ENCODE measurements around the gene MASP2. TPM values are rescaled to one million over a fixed set of nuclear protein-coding genes. Genes with fewer than 3 reads are reported as not detected.
A peak's percentile ranks its signal among the peaks of the same experiment; 100 is the strongest.

Gene MASP2
- total and polyA plus RNA-seq, 9 of the 15 experiments (the other 6 are each of a cell fraction or from before 2014, with no cell fraction given), result 0.01 to 0.23 (median 0.06) TPM; not detected in 3

DNA sequence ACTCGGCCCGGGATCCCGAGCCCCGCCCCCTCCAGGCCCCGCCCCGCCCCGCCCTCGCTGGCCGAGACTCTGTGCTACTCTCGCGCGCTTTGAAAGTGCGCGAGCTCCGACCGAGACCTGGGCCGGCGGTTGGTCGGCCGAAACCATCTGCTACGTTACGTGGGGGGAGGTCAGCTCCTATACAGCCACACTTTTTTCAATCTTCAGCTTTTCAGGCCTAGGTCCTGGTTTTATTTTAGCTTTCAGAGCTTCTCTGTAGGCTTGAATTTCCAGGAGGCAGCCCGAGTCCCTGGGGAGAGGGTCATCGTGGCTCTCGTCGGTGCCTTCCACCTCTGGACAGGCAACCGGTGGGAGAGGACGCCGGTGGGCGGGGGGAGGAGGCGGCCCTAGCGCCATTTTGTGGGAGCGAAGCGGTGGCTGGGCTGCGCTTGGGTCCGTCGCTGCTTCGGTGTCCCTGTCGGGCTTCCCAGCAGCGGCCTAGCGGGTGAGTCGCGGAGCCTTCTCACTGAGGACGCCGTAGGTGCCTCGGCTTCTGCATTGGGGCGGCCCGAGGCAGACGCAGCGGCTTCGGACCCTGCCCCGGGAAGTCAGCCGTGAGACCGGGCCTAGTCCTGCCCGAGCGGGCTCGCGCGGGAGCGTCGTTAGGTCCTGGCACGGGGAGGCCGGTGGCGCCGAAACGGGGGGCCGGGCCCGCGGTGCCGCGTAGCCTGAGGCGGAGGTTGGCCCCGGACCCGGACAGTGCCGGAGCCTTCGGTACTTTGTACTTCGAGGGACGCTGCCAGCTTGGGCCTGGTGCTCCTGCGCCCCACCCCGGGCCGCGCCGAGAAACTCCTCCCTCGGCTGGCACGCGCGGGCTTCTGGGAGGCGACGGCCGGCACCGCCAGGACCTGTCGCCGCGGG, 34.5 kb downstream of the MASP2 start, which contains the start of gene TARDBP (continued):
- TF ChIP-seq, protein P1, sequence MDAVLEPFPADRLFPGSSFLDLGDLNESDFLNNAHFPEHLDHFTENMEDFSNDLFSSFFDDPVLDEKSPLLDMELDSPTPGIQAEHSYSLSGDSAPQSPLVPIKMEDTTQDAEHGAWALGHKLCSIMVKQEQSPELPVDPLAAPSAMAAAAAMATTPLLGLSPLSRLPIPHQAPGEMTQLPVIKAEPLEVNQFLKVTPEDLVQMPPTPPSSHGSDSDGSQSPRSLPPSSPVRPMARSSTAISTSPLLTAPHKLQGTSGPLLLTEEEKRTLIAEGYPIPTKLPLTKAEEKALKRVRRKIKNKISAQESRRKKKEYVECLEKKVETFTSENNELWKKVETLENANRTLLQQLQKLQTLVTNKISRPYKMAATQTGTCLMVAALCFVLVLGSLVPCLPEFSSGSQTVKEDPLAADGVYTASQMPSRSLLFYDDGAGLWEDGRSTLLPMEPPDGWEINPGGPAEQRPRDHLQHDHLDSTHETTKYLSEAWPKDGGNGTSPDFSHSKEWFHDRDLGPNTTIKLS (IDR thresholded peaks at IDR 0.05; ENCODE audit: borderline replicate concordance, low read depth), result peak; percentile 80
- peak; percentile 63 to 100; a peak in 3 of 4 replicates for TF ChIP-seq NONO (IDR thresholded peaks at IDR 0.05; ENCODE audit: low read depth in 2 of 2, low read length in 1 of 2)
- TF ChIP-seq ATF7 (IDR thresholded peaks at IDR 0.05), result peak; percentile 100
- peak; percentile 84 for TF ChIP-seq CREM (IDR thresholded peaks at IDR 0.05; ENCODE audit: low read depth)
- no peak for TF ChIP-seq DDX20 (tag; IDR thresholded peaks at IDR 0.05; ENCODE audit: low read depth)
- peak; percentile 84; the same call in 1 of the 2 replicates for TF ChIP-seq RBM14 (IDR thresholded peaks at IDR 0.05; ENCODE audit: borderline replicate concordance, insufficient read depth, low read depth, low read length)
- TF ChIP-seq SMARCA5 (IDR thresholded peaks at IDR 0.05), result no peak
- no peak for TF ChIP-seq FOS (IDR thresholded peaks at IDR 0.05; ENCODE audit: extremely low read depth, insufficient read length)
- TF ChIP-seq, protein P2, sequence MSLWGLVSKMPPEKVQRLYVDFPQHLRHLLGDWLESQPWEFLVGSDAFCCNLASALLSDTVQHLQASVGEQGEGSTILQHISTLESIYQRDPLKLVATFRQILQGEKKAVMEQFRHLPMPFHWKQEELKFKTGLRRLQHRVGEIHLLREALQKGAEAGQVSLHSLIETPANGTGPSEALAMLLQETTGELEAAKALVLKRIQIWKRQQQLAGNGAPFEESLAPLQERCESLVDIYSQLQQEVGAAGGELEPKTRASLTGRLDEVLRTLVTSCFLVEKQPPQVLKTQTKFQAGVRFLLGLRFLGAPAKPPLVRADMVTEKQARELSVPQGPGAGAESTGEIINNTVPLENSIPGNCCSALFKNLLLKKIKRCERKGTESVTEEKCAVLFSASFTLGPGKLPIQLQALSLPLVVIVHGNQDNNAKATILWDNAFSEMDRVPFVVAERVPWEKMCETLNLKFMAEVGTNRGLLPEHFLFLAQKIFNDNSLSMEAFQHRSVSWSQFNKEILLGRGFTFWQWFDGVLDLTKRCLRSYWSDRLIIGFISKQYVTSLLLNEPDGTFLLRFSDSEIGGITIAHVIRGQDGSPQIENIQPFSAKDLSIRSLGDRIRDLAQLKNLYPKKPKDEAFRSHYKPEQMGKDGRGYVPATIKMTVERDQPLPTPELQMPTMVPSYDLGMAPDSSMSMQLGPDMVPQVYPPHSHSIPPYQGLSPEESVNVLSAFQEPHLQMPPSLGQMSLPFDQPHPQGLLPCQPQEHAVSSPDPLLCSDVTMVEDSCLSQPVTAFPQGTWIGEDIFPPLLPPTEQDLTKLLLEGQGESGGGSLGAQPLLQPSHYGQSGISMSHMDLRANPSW (CRISPR knock-in tag; IDR thresholded peaks at IDR 0.05), result 0 out of 2 replicates have a peak, but pooled peaks have one; percentile 60
- TF ChIP-seq, protein P3, sequence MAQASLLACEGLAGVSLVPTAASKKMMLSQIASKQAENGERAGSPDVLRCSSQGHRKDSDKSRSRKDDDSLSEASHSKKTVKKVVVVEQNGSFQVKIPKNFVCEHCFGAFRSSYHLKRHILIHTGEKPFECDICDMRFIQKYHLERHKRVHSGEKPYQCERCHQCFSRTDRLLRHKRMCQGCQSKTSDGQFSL (CRISPR knock-in tag; IDR thresholded peaks at IDR 0.05), result peak; percentile 81
- TF ChIP-seq, protein P3 (tag; IDR thresholded peaks at IDR 0.05), result no peak
- TF ChIP-seq, protein P4, sequence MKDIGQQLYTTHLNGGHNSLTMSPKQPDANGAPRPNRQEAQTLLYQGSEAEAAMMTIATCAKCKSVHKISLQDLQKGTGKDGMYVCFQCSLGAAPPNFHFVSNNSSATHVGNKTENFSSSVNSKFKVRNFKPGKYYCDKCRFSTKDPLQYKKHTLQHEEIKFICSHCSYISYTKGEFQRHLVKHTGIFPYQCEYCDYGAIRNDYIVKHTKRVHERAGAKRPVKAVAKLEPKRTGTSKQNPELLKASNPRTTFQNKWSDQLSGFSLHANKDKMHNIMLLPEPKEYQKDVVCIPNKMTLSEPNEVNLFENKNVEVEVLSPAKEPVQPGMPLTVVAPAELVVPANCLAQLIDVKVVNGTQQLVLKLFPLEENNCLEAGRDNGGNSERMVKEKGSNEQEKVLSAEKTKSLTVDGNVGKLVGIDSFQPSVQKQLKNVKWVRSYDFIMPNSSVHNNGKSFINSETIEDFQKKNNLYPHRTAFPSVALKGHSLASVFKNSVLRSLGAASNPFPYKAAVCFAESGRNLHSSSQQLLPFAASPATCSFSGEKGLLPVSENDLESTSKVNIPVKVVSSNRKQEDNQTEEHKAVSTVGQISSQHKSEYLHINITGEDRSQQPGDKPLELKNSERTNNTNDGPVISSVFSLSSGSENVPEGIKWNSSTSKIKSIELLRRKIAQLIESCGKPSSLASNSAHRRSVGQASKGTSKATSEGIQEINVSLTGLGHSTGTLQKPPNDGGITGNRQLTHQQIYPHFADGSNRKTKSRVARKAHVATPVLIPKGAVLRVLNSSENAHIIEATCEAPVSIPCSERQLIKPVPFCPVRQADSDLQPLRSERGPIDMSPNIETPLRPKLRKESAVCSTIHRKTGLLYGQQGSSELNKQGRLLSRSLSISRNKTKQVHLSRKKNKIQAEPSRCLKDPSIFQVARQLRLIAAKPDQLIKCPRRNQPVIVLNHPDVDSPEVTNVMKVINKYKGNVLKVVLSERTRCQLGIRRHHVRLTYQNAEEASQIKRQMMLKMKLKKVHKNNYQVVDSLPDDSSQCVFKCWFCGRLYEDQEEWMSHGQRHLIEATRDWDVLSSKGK (CRISPR knock-in tag; IDR thresholded peaks at IDR 0.05), result no peak
- peak; percentile 96 for TF ChIP-seq FOXM1 (IDR thresholded peaks at IDR 0.05; ENCODE audit: low read depth)
- TF ChIP-seq FOXM1 (CRISPR knock-in tag; IDR thresholded peaks at IDR 0.05; ENCODE audit: low read depth), result peak; percentile 93; the same call in 1 of the 2 replicates
- TF ChIP-seq ZC3H8 (IDR thresholded peaks at IDR 0.05), result no peak
- peak; percentile 85 for TF ChIP-seq ZNF431 (CRISPR knock-in tag; IDR thresholded peaks at IDR 0.05)
- TF ChIP-seq, protein P5, sequence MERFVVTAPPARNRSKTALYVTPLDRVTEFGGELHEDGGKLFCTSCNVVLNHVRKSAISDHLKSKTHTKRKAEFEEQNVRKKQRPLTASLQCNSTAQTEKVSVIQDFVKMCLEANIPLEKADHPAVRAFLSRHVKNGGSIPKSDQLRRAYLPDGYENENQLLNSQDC (CRISPR knock-in tag; IDR thresholded peaks at IDR 0.05), result no peak; the same call in 1 of the 2 replicates
- TF ChIP-seq KDM2B (CRISPR knock-in tag; IDR thresholded peaks at IDR 0.05), result no peak
